Liver (tissue), 9 donors: ENCODE data around the gene UBL4B. TPM values are rescaled to one million over a fixed set of nuclear protein-coding genes. Genes with fewer than 3 reads are reported as not detected.

Source experiments
- DNase-seq: peaks from one replicate; pipeline ENCODE4 v3.0.0-alpha.2; 2017; ENCODE audit warnings: low spot score
- H3K27ac ChIP-seq, 2 donors: one replicate each; pipeline ENCODE4 v1.7.0; 2013; ENCODE audit warnings: inconsistent platforms in 2 of 2, low read length in 2 of 2, control low read depth in 1 of 2, low read depth in 1 of 2, mild to moderate bottlenecking in 1 of 2
- H3K27me3 ChIP-seq, 4 donors: one replicate each; pipeline versions ENCODE4 v1.6.1 to v1.7.0; 2013; ENCODE audit warnings: low read length in 3 of 4, inconsistent platforms in 1 of 4, mild to moderate bottlenecking in 1 of 4, moderate library complexity in 1 of 4; ENCODE audit not compliant: control insufficient read depth in 4 of 4, insufficient read depth in 4 of 4
- H3K36me3 ChIP-seq, 4 donors: one replicate each; pipeline versions ENCODE4 v1.6.1 to v1.7.0; 2013; ENCODE audit warnings: low read length in 3 of 4, mild to moderate bottlenecking in 3 of 4, low read depth in 1 of 4, moderate library complexity in 1 of 4; ENCODE audit not compliant: control insufficient read depth in 4 of 4, insufficient read depth in 3 of 4
- H3K4me1 ChIP-seq, 4 donors: one replicate each; pipeline versions ENCODE4 v1.6.1 to v1.7.0; 2013; ENCODE audit warnings: low read length in 3 of 4, mild to moderate bottlenecking in 3 of 4, moderate library complexity in 1 of 4; ENCODE audit not compliant: control insufficient read depth in 4 of 4, insufficient read depth in 4 of 4
- H3K4me3 ChIP-seq, 3 donors: one replicate each; pipeline versions ENCODE4 v1.6.1 to v1.7.0; 2013; ENCODE audit warnings: low read length in 3 of 3, control low read depth in 1 of 3, low read depth in 1 of 3, mild to moderate bottlenecking in 1 of 3
- H3K9ac ChIP-seq, 2 donors: one replicate each; pipeline ENCODE4 v1.7.0; 2013; ENCODE audit warnings: low read length in 2 of 2, mild to moderate bottlenecking in 2 of 2, moderate library complexity in 2 of 2, control low read depth in 1 of 2, low read depth in 1 of 2
- H3K9me3 ChIP-seq, 4 donors: one replicate each; pipeline versions ENCODE4 v1.6.1 to v1.7.0; 2013; ENCODE audit warnings: low read length in 3 of 4; ENCODE audit not compliant: control insufficient read depth in 4 of 4
- EGR1 ChIP-seq, 2 donors: IDR thresholded peaks; 2 replicates each; pipeline ENCODE4 v1.6.1; 2016 to 2018; ENCODE audit warnings: antibody characterized with exemption in 2 of 2, low read depth in 2 of 2
- FOXA1 ChIP-seq: IDR thresholded peaks from 2 replicates; pipeline ENCODE4 v1.6.1; 2016; ENCODE audit warnings: antibody characterized with exemption
- FOXA2 ChIP-seq: IDR thresholded peaks from 2 replicates; pipeline ENCODE4 v1.6.1; 2016; ENCODE audit warnings: antibody characterized with exemption
- JUND ChIP-seq, 2 donors: IDR thresholded peaks; 2 replicates each; pipeline ENCODE4 v1.6.1; 2016; ENCODE audit warnings: antibody characterized with exemption in 2 of 2
- RXRA ChIP-seq, 2 donors: IDR thresholded peaks; 2 replicates each; pipeline ENCODE4 v1.6.1; 2017 to 2018; ENCODE audit warnings: antibody characterized with exemption in 2 of 2, mild to moderate bottlenecking in 1 of 2
- SP1 ChIP-seq: IDR thresholded peaks from 2 replicates; pipeline ENCODE4 v1.6.1; 2018; ENCODE audit warnings: antibody characterized with exemption, mild to moderate bottlenecking
- TAF1 ChIP-seq: conservative IDR thresholded peaks from 2 replicates; pipeline ENCODE4 v1.6.1; 2016; ENCODE audit warnings: antibody characterized with exemption, mild to moderate bottlenecking
- YY1 ChIP-seq: IDR thresholded peaks from 2 replicates; pipeline ENCODE4 v1.6.1; 2016; ENCODE audit warnings: antibody characterized with exemption, mild to moderate bottlenecking
- WGBS: extraction: QIAGEN DNeasy Blood & Tissue Kit; methylation state at CpG from one replicate; pipeline ENCODE4 v1.1.7; 2013; 5-methylcytosine and 5-hydroxymethylcytosine counted together
- polyA plus RNA-seq, 2 donors: library from polyadenylated mRNA; stranded (reverse) in 1 of 2; unstranded in 1 of 2; fragments of 200-250 nt in 1 of 2; fragments of >200 nt in 1 of 2; fragmentation: Nextera tagmentation in 1 of 2; extraction: Ambion mirVana in 1 of 2; gene quantifications; one replicate each; pipeline versions ENCODE4 v1.2.1 to v1.2.3, GENCODE V29; 2013 to 2015
- total RNA-seq, 2 donors: library from RNA; depleted of rRNA; stranded (reverse); fragments of >200 nt; gene quantifications; one replicate each; pipeline ENCODE4 v1.2.3, GENCODE V29; 2014
- TF ChIP-seq, protein P1 (sequence below): fragments of 150-350 bp; IDR thresholded peaks from 2 replicates; pipeline ENCODE4 v1.5.1; 2017; ENCODE audit warnings: improper control_type of control experiment, low read depth, low read length; ENCODE audit not compliant: missing input control
- TF ChIP-seq, protein P2 (sequence below): IDR thresholded peaks from 2 replicates; pipeline ENCODE4 v1.6.1; 2016; ENCODE audit warnings: antibody characterized with exemption
- TF ChIP-seq, protein P3 (sequence below): IDR thresholded peaks from 2 replicates; pipeline ENCODE4 v1.6.1; 2016; ENCODE audit warnings: antibody characterized with exemption
- donor health status: healthy.
- donor health status: healthy.
- donor health status: healthy.
- donor health status: healthy.
- donor health status: healthy.

Gene UBL4B
- total and polyA plus RNA-seq, 4 donors: not detected

DNA sequence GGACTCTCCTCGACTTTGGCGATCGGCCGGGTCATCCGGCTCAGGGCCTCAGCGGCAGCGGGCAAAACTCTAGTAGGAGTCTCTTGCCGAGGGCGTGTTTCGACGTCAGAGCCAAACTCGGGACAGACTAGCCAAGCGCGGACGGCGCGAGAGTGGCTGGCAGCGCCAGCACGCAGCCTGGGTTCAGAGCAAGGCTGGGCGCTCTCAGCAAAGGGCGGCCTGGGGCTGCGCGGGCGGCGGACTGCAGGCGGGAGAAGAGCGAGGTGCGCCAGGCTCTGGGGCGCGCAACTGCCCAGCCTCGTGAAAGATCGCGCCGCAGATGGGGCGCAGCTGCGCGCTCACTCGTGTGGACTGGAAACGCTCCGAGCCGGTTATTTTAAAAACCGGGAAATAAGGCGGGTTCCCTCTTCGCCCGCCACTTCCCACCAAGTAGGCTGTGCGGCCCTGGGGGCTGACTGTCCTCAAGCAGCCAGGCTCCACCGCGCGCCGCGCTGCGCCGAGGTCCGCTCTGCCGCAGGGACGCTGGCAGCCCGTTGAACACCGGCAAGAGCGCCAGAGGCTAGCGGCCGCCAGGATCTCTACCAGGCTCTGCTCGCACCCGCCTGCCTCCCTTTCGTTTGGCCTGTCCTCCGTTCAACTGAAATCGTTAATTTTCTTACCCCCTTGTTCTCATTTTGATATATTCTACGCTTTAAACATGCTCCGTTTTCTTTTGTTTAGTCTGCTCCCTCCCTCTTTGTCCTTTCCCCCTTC lies 44.2 kb upstream of the UBL4B start:
- Histone ChIP-seq H3K36me3 (no peaks in the 10 kb centered on the region), H3K27me3 (peaks cover 0 to 35% (median 24%) of the 10 kb centered on the region in 4 donors), H3K9ac (no peak overlapping the region), H3K4me3 (no peak overlapping the region), H3K27ac (no peak overlapping the region), H3K9me3 (peaks cover 0 to 20% (median 3%) of the 10 kb centered on the region in 4 donors), H3K4me1 (peaks cover 8 to 20% (median 10%) of the 10 kb centered on the region in 4 donors)
- TF ChIP-seq, protein P1, sequence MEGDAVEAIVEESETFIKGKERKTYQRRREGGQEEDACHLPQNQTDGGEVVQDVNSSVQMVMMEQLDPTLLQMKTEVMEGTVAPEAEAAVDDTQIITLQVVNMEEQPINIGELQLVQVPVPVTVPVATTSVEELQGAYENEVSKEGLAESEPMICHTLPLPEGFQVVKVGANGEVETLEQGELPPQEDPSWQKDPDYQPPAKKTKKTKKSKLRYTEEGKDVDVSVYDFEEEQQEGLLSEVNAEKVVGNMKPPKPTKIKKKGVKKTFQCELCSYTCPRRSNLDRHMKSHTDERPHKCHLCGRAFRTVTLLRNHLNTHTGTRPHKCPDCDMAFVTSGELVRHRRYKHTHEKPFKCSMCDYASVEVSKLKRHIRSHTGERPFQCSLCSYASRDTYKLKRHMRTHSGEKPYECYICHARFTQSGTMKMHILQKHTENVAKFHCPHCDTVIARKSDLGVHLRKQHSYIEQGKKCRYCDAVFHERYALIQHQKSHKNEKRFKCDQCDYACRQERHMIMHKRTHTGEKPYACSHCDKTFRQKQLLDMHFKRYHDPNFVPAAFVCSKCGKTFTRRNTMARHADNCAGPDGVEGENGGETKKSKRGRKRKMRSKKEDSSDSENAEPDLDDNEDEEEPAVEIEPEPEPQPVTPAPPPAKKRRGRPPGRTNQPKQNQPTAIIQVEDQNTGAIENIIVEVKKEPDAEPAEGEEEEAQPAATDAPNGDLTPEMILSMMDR: no peak
- no peak for DNase-seq
- WGBS: 13% methylated on average over 68 of the region's 68 CpGs

DNA sequence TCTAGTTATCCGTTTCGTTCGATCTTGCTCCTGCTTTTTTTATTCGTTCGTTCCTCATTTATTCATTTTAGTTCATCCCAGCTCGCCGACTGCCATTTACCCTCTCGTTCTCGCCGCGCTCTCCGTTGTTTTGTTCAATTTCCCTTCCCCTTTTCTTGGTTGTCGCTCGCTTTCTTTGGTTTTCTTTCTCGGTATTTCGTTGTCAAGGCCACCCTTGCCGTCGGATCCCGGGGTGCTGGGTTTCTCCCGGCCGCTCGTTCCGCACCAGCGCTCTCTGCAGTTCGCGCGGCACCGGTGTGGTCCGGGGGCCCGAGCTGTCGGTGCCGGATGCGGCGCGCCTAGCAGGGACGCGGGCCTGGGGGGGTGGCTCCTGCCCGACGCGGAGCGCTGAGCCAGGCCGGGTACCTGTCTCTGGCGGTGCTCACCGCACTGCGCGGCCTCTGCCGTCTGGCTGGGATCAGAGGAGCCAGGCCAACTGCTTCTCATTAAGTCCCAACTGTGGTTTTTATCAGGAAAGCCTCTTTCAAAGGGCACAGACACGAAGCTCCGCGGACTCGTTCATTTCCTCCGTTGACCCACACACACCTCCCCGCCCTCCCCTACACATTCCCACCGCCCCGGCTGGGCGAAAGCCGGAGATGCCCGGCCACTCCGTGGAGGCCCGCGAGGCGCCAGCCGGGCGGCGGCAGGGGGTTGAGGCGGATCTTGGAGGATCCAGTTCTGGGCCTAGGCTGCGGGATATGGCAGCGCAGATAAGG lies 43.4 kb upstream of the UBL4B start:
- no peak overlapping the region for H3K4me3 ChIP-seq
- WGBS: 10% methylated on average over 68 of the region's 68 CpGs

More for the DNA sequence above, 43.4 kb upstream of the UBL4B start:
- Histone ChIP-seq H3K27ac (no peak overlapping the region), H3K27me3 (peaks cover 0 to 39% (median 24%) of the 10 kb centered on the region in 4 donors), H3K9me3 (peaks cover 0 to 20% (median 3%) of the 10 kb centered on the region in 4 donors), H3K36me3 (no peaks in the 10 kb centered on the region), H3K4me1 (peaks cover 8 to 20% (median 10%) of the 10 kb centered on the region in 4 donors), H3K9ac (no peak overlapping the region)
- DNase-seq: no peak
- TF ChIP-seq FOXA2: no peak
- no peak for TF ChIP-seq FOXA1
- no peak for TF ChIP-seq YY1
- no peak for TF ChIP-seq SP1
- TF ChIP-seq TAF1: no peak
- TF ChIP-seq RXRA (IDR thresholded peaks at IDR 0.05): no peak
- TF ChIP-seq JUND (IDR thresholded peaks at IDR 0.05): no peak
- TF ChIP-seq, protein P2, sequence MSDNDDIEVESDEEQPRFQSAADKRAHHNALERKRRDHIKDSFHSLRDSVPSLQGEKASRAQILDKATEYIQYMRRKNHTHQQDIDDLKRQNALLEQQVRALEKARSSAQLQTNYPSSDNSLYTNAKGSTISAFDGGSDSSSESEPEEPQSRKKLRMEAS: no peak
- TF ChIP-seq, protein P3, sequence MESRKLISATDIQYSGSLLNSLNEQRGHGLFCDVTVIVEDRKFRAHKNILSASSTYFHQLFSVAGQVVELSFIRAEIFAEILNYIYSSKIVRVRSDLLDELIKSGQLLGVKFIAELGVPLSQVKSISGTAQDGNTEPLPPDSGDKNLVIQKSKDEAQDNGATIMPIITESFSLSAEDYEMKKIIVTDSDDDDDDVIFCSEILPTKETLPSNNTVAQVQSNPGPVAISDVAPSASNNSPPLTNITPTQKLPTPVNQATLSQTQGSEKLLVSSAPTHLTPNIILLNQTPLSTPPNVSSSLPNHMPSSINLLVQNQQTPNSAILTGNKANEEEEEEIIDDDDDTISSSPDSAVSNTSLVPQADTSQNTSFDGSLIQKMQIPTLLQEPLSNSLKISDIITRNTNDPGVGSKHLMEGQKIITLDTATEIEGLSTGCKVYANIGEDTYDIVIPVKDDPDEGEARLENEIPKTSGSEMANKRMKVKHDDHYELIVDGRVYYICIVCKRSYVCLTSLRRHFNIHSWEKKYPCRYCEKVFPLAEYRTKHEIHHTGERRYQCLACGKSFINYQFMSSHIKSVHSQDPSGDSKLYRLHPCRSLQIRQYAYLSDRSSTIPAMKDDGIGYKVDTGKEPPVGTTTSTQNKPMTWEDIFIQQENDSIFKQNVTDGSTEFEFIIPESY: no peak
- TF ChIP-seq EGR1 (IDR thresholded peaks at IDR 0.05; ENCODE audit: low read depth in 2 of 2): no peak
- TF ChIP-seq, protein P1: no peak
